Measurements from ENCODE around the gene TP53INP2. TPM values are rescaled to one million over a fixed set of nuclear protein-coding genes. Genes with fewer than 3 reads are reported as not detected.

The TP53INP2 gene
- total and polyA plus RNA-seq, 8 donors, result 8.4 to 63.1 (median 26.5) TPM

GRCh38 chr20:34751453-34751852 lies 47.3 kb downstream of the TP53INP2 start:
- WGBS, 5 donors, result 89 to 98% (median 93%) methylated on average over 3 of the region's 3 CpGs
- intact Hi-C loops (cut with DNase I; ENCODE audit: low total_unique reads), result no loop called here
- Histone ChIP-seq H3K36me3 (peaks cover 32 to 98% (median 92%) of the 10 kb centered on the region in 4 donors), H3K4me3 (no peak overlapping the region), H3K27ac (no peak overlapping the region), H3K27me3 (no peaks in the 10 kb centered on the region), H3K9me3 (no peaks in the 10 kb centered on the region), H3K4me1 (no peaks in the 10 kb centered on the region)
- DNase-seq, result no peak
- TF ChIP-seq EP300 (IDR thresholded peaks at IDR 0.05) (no peak), POLR2AphosphoS5 (IDR thresholded peaks at IDR 0.05) (no peak), POLR2A (IDR thresholded peaks at IDR 0.05) (no peak)
- TF ChIP-seq, protein P1, sequence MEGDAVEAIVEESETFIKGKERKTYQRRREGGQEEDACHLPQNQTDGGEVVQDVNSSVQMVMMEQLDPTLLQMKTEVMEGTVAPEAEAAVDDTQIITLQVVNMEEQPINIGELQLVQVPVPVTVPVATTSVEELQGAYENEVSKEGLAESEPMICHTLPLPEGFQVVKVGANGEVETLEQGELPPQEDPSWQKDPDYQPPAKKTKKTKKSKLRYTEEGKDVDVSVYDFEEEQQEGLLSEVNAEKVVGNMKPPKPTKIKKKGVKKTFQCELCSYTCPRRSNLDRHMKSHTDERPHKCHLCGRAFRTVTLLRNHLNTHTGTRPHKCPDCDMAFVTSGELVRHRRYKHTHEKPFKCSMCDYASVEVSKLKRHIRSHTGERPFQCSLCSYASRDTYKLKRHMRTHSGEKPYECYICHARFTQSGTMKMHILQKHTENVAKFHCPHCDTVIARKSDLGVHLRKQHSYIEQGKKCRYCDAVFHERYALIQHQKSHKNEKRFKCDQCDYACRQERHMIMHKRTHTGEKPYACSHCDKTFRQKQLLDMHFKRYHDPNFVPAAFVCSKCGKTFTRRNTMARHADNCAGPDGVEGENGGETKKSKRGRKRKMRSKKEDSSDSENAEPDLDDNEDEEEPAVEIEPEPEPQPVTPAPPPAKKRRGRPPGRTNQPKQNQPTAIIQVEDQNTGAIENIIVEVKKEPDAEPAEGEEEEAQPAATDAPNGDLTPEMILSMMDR (IDR thresholded peaks at IDR 0.05), result no peak

- Histone ChIP-seq H3K27ac (no peak overlapping the region), H3K36me3 (peaks cover 52 to 98% (median 95%) of the 10 kb centered on the region in 4 donors), H3K9me3 (no peaks in the 10 kb centered on the region), H3K4me1 (no peaks in the 10 kb centered on the region), H3K27me3 (no peaks in the 10 kb centered on the region), H3K4me3 (no peak overlapping the region)
- intact Hi-C loops (cut with DNase I; ENCODE audit: low total_unique reads), result no loop called here
- WGBS, 5 donors, result 58 to 68% (median 63%) methylated on average over 2 of the region's 2 CpGs
- TF ChIP-seq POLR2AphosphoS5 (IDR thresholded peaks at IDR 0.05) (no peak), EP300 (IDR thresholded peaks at IDR 0.05) (no peak), POLR2A (IDR thresholded peaks at IDR 0.05) (no peak)
- TF ChIP-seq, protein P1 (IDR thresholded peaks at IDR 0.05), result no peak
- no peak for DNase-seq
Measured at GRCh38 chr20:34753706-34754461, 49.7 kb downstream of the TP53INP2 start.

DNA sequence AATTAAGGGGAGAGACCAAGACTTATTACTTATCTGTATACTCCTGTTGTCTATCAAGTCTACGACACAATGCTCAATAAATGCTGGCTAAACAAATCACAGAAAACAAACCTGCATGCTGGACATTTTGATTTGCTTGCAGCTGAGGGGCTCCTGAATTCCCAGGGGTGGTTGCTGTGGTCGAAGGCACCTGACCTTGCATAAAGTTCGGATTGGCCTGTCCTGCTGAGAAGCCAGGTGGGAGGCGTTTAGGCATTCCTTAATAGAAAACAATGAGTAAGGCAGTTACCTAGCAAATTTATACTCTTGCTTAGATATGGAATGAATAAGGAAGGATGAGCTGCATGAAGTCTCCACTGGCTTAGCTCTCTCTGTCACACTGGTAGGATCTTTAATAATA lies 50.5 kb downstream of the TP53INP2 start:
- TF ChIP-seq, protein P1 (IDR thresholded peaks at IDR 0.05), result no peak
- TF ChIP-seq EP300 (IDR thresholded peaks at IDR 0.05) (no peak), POLR2A (IDR thresholded peaks at IDR 0.05) (no peak), POLR2AphosphoS5 (IDR thresholded peaks at IDR 0.05) (no peak)
- DNase-seq, result no peak
- Histone ChIP-seq H3K9me3 (no peaks in the 10 kb centered on the region), H3K27me3 (no peaks in the 10 kb centered on the region), H3K27ac (no peak overlapping the region), H3K4me1 (no peaks in the 10 kb centered on the region), H3K4me3 (no peak overlapping the region), H3K36me3 (peaks cover 49 to 98% (median 95%) of the 10 kb centered on the region in 4 donors)
- 58 to 87% (median 77%) methylated on average over 4 of the region's 4 CpGs for WGBS, 5 donors
- intact Hi-C loops (cut with DNase I; ENCODE audit: low total_unique reads), result no loop called here

DNA sequence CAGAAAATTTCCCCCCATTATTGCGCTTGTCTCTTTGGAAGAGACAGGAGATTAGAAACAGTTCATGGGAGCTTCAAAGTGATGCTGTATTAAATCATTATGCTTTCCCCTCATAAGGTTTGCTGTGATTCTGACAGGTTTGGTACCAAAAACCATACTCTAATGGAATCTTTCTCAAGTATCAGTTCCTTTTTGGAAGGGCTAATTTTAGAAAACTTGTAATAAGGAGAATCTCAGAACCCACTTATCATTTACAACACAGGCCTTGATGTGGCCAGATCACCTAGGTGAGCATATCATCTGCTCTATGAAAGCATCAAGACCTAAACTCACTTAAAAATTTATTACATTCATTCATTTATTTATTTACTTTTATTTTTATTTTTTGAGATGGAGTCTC lies 51.2 kb downstream of the TP53INP2 start:
- H3K36me3 ChIP-seq, result peaks cover 42 to 98% (median 95%) of the 10 kb centered on the region in 4 donors

More for the DNA sequence above, 51.2 kb downstream of the TP53INP2 start:
- H3K4me3 ChIP-seq, result no peak overlapping the region
- H3K27ac ChIP-seq, result no peak overlapping the region
- no peak for DNase-seq
- H3K9me3 ChIP-seq, result no peaks in the 10 kb centered on the region
- no peak for TF ChIP-seq POLR2A (IDR thresholded peaks at IDR 0.05)
- TF ChIP-seq, protein P1 (IDR thresholded peaks at IDR 0.05), result no peak
- TF ChIP-seq EP300 (IDR thresholded peaks at IDR 0.05), result no peak
- TF ChIP-seq POLR2AphosphoS5 (IDR thresholded peaks at IDR 0.05), result no peak
- 97 to 100% (median 100%) methylated on average over 1 of the region's 1 CpG for WGBS, 5 donors
- H3K27me3 ChIP-seq, result no peaks in the 10 kb centered on the region
- no peaks in the 10 kb centered on the region for H3K4me1 ChIP-seq
- intact Hi-C loops (cut with DNase I; ENCODE audit: low total_unique reads), result no loop called here
